GM23338 (cell line): ENCODE results near the gene TNFSF12. TPM values are rescaled to one million over a fixed set of nuclear protein-coding genes. Genes with fewer than 3 reads are reported as not detected.

Experiments used
- ATAC-seq: fragments of 200-7000 bp; cut with Tn5 transposase; 3 replicates; pipeline ENCODE4 v1.9.1; 2020
- DNase-seq: peaks from one replicate; pipeline ENCODE4 v3.0.0-alpha.2; 2015; ENCODE audit warnings: low spot score
- H2AFZ ChIP-seq: fragments of 200-600 bp; sonication (generic); 2 replicates; pipeline ENCODE4 v1.8.0; 2016; ENCODE audit warnings: antibody characterized with exemption, mild to moderate bottlenecking, moderate library complexity
- H3F3A ChIP-seq: fragments of 200-600 bp; sonication (generic); replicated peaks from 2 replicates; pipeline ENCODE4 v1.8.0; 2017; ENCODE audit warnings: antibody characterized with exemption, mixed run types, low read depth
- H3K27ac ChIP-seq: fragments of 200-600 bp; sonication (generic); 2 replicates; pipeline ENCODE4 v1.6.1; 2016; ENCODE audit warnings: low read depth
- H3K27me3 ChIP-seq: fragments of 200-600 bp; sonication (generic); 2 replicates; pipeline ENCODE4 v1.8.0; 2016; ENCODE audit warnings: mild to moderate bottlenecking, mixed run types, moderate library complexity; ENCODE audit not compliant: insufficient read depth
- H3K36me3 ChIP-seq: fragments of 200-600 bp; sonication (generic); 2 replicates; pipeline ENCODE4 v1.8.0; 2016; ENCODE audit warnings: mild to moderate bottlenecking; ENCODE audit not compliant: insufficient read depth
- H3K4me1 ChIP-seq: fragments of 200-600 bp; sonication (generic); 2 replicates; pipeline ENCODE4 v1.8.0; 2016; ENCODE audit warnings: mild to moderate bottlenecking, moderate library complexity; ENCODE audit not compliant: insufficient read depth
- H3K4me2 ChIP-seq: fragments of 200-600 bp; sonication (generic); 2 replicates; pipeline ENCODE4 v1.7.1; 2017; ENCODE audit warnings: mixed run types
- H3K4me3 ChIP-seq: fragments of 200-600 bp; sonication (generic); 2 replicates; pipeline ENCODE4 v1.6.1; 2016; ENCODE audit warnings: mixed run types
- H3K79me2 ChIP-seq: fragments of 200-600 bp; sonication (generic); replicated peaks from 2 replicates; pipeline ENCODE4 v1.8.0; 2017; ENCODE audit warnings: mild to moderate bottlenecking; ENCODE audit not compliant: insufficient read depth
- H3K9me2 ChIP-seq: fragments of 200-600 bp; sonication (generic); 2 replicates; pipeline ENCODE4 v1.8.0; 2017; ENCODE audit not compliant: insufficient read depth
- H4K20me1 ChIP-seq: fragments of 200-600 bp; sonication (generic); replicated peaks from 2 replicates; pipeline ENCODE4 v1.8.0; 2017; ENCODE audit warnings: mild to moderate bottlenecking; ENCODE audit not compliant: insufficient read depth
- H3K27ac Mint-ChIP-seq: 2 replicates; pipeline ENCODE4 v1.8.0; 2020; ENCODE audit warnings: inconsistent platforms, mild to moderate bottlenecking, moderate library complexity, mixed read lengths
- H3K27me3 Mint-ChIP-seq: 3 replicates; pipeline ENCODE4 v1.8.0; 2022; ENCODE audit warnings: low read depth, mild to moderate bottlenecking, moderate library complexity, mixed read lengths, inconsistent platforms; ENCODE audit not compliant: insufficient read depth, poor library complexity
- H3K36me3 Mint-ChIP-seq: 3 replicates; pipeline ENCODE4 v1.8.0; 2021; ENCODE audit warnings: low read depth, mild to moderate bottlenecking, inconsistent platforms, moderate library complexity, mixed read lengths
- H3K4me1 Mint-ChIP-seq: 3 replicates; pipeline ENCODE4 v1.8.0; 2020; ENCODE audit warnings: mild to moderate bottlenecking, inconsistent platforms, mixed read lengths
- H3K4me3 Mint-ChIP-seq: 3 replicates; pipeline ENCODE4 v1.8.0; 2021; ENCODE audit warnings: moderate library complexity, mild to moderate bottlenecking, inconsistent platforms, mixed read lengths
- H3K9me3 Mint-ChIP-seq: 3 replicates; pipeline ENCODE4 v1.8.0; 2020; ENCODE audit warnings: moderate library complexity, mild to moderate bottlenecking, inconsistent platforms, mixed read lengths
- CTCF ChIP-seq, 2 experiments: fragments of 200-600 bp in 1 of 2; sonication (generic) in 1 of 2; conservative IDR thresholded peaks; 2 replicates each; pipeline versions ENCODE4 v1.5.1 to v1.6.1; 2016 to 2017; ENCODE audit warnings: antibody characterized with exemption in 2 of 2, low read depth in 2 of 2, mild to moderate bottlenecking in 2 of 2, moderate library complexity in 1 of 2
- ETS1 ChIP-seq: IDR thresholded peaks from 2 replicates; pipeline ENCODE4 v1.6.1; 2016; ENCODE audit warnings: antibody characterized with exemption
- EZH2 ChIP-seq: fragments of 200-600 bp; sonication (generic); IDR thresholded peaks from one replicate; pipeline ENCODE4 v1.8.0; 2017; ENCODE audit warnings: antibody characterized with exemption, mild to moderate bottlenecking, low read depth; ENCODE audit not compliant: unreplicated experiment
- POLR2AphosphoS5 ChIP-seq: IDR thresholded peaks from 2 replicates; pipeline ENCODE4 v1.6.1; 2016; ENCODE audit warnings: antibody characterized with exemption, low read depth
- REST ChIP-seq: IDR thresholded peaks from one replicate; pipeline ENCODE4 v1.6.1; 2018; ENCODE audit warnings: antibody characterized with exemption; ENCODE audit not compliant: unreplicated experiment
- ZNF331 ChIP-seq: fragments of 250-450 bp; sonication (Bioruptor Pico); IDR thresholded peaks from 2 replicates; pipeline ENCODE4 v1.5.0; 2020; ENCODE audit warnings: low read depth, mild to moderate bottlenecking, moderate library complexity
- polyA plus RNA-seq: library from polyadenylated mRNA; unstranded; fragments of >200 nt; fragmentation: Nextera tagmentation; extraction: Ambion mirVana; gene quantifications from 2 replicates; pipeline ENCODE4 v1.2.1, GENCODE V29; 2016
- total RNA-seq: library from RNA; depleted of rRNA; stranded (reverse); fragments of >200 nt; shearing (Covaris generic); gene quantifications from 2 replicates; pipeline ENCODE4 v1.2.3, GENCODE V29; 2014

TNFSF12 gene
- total and polyA plus RNA-seq, 2 experiments from 2014 or later: 3.5 to 6.0 TPM

GRCh38 chr17:7589891-7590691 lies 41.2 kb downstream of the TNFSF12 start, which contains the start of gene SOX15:
SOX15 (minus strand) TSS chr17:7590094; CDS start chr17:7589676, 418 bp downstream.
- DNase-seq (peak; percentile 82), ATAC-seq (peak; percentile 70)
- Histone ChIP-seq H3K4me1 (peaks cover 15% of the 10 kb centered on the region), H3K79me2 (peaks cover 11% of the 10 kb centered on the region), H3K27ac (peak within 1 kb of the TSS; percentile 97), H3K27me3 (no peaks in the 10 kb centered on the region), H2AFZ (peak within 1 kb of the TSS; percentile 74; the same call in 1 of the 2 replicates), H4K20me1 (no peaks in the 10 kb centered on the region), H3K4me3 (peak within 1 kb of the TSS; percentile 88), H3K9me2 (no peaks in the 10 kb centered on the region), H3K36me3 (peaks cover 31% of the 10 kb centered on the region), H3F3A (peaks cover 37% of the 10 kb centered on the region), H3K4me2 (peak within 1 kb of the TSS; percentile 99)
- TF ChIP-seq EZH2 (no peak), POLR2AphosphoS5 (peak; percentile 76), ETS1 (no peak)
- Mint-ChIP-seq H3K4me3 (peak within 1 kb of the TSS; percentile 69), H3K9me3 (no peaks in the 10 kb centered on the region), H3K36me3 (peaks cover 58% of the 10 kb centered on the region), H3K27me3 (peaks cover 18% of the 10 kb centered on the region), H3K4me1 (peaks cover 37% of the 10 kb centered on the region), H3K27ac (peak within 1 kb of the TSS; percentile 96)

- Mint-ChIP-seq H3K27me3 (peaks cover 18% of the 10 kb centered on the region), H3K9me3 (no peaks in the 10 kb centered on the region), H3K4me1 (peaks cover 36% of the 10 kb centered on the region), H3K4me3 (peak overlapping the region; percentile 51), H3K27ac (peak overlapping the region; percentile 96), H3K36me3 (peaks cover 63% of the 10 kb centered on the region)
- Histone ChIP-seq H3K27ac (peak overlapping the region; percentile 97), H3K4me1 (peaks cover 14% of the 10 kb centered on the region), H3K27me3 (no peaks in the 10 kb centered on the region), H3K9me2 (no peaks in the 10 kb centered on the region), H3K4me3 (peak overlapping the region; percentile 88), H3F3A (peaks cover 35% of the 10 kb centered on the region), H4K20me1 (no peaks in the 10 kb centered on the region), H3K79me2 (peaks cover 5% of the 10 kb centered on the region), H2AFZ (no peak overlapping the region), H3K36me3 (peaks cover 32% of the 10 kb centered on the region), H3K4me2 (peak overlapping the region; percentile 70)
- peak; percentile 51 for ATAC-seq
- peak; percentile 74 for DNase-seq
- TF ChIP-seq CTCF (conservative IDR thresholded peaks at IDR 0.05; ENCODE audit: low read depth in 2 of 2): no peak
- no peak for TF ChIP-seq REST
- no peak for TF ChIP-seq EZH2
- no peak for TF ChIP-seq ETS1
- TF ChIP-seq POLR2AphosphoS5: no peak
- no peak for TF ChIP-seq ZNF331 (CRISPR knock-in tag)
Measured at GRCh38 chr17:7590743-7591142, 41.9 kb downstream of the TNFSF12 start.
